ENCODE results near the gene COX6A1. TPM values are rescaled to one million over a fixed set of nuclear protein-coding genes. Genes with fewer than 3 reads are reported as not detected.
A peak's percentile ranks its signal among the peaks of the same experiment; 100 is the strongest.

Gene COX6A1
- 169 TPM for total RNA-seq
- 1,000 to 10,000 TPM in 2 of 4 donors, 100 to 1,000 TPM in 2; 939 to 1,218 (median 1,022) TPM for polyA plus RNA-seq

- DNase-seq = peak; percentile 96 to 100 (median 97)
- peaks cover 15% of the 10 kb centered on the region for H3K27me3 Mint-ChIP-seq
- Histone ChIP-seq H3K36me3 (ENCODE audit: control insufficient read depth, insufficient read depth, low read length) (peaks cover 21% of the 10 kb centered on the region), H3K4me1 (ENCODE audit: control insufficient read depth, insufficient read depth, low read length, poor library complexity, severe bottlenecking) (peaks cover 24% of the 10 kb centered on the region), H3K9me3 (ENCODE audit: control insufficient read depth in 2 of 2, low read length in 2 of 2) (no peaks in the 10 kb centered on the region), H3K4me3 (ENCODE audit: low read depth, low read length) (peak within 1 kb of the TSS; percentile 87), H3K27ac (ENCODE audit: insufficient read depth, low read length, poor library complexity, severe bottlenecking) (peak within 1 kb of the TSS; percentile 84), H3K27me3 (ENCODE audit: control insufficient read depth, insufficient read depth, low read length) (peaks cover 1% of the 10 kb centered on the region)
- ATAC-seq (ENCODE audit: low read depth in 2 of 2) = peak; percentile 97 to 98
- H3K4me3 Mint-ChIP-seq = peak within 1 kb of the TSS; percentile 90 to 94 (median 92)
- H3K27ac Mint-ChIP-seq = peak within 1 kb of the TSS; percentile 74 to 98 (median 96)
- no peaks in the 10 kb centered on the region for H3K36me3 Mint-ChIP-seq
- H3K9me3 Mint-ChIP-seq = no peaks in the 10 kb centered on the region
- H3K4me1 Mint-ChIP-seq = peaks cover 4 to 34% (median 15%) of the 10 kb centered on the region in 4 donors
Measured at GRCh38 chr12:120437735-120438494, at the start of gene COX6A1. COX6A1 (plus strand) TSS chr12:120438113; CDS start chr12:120438127, 14 bp downstream.

GRCh38 chr12:120388691-120389481 lies 49.0 kb upstream of the COX6A1 start:
- peaks cover 33% of the 10 kb centered on the region for H3K27me3 Mint-ChIP-seq
- peaks cover 0 to 6% (median 2%) of the 10 kb centered on the region in 4 donors for H3K4me1 Mint-ChIP-seq
- H3K4me3 Mint-ChIP-seq = no peak overlapping the region
- Histone ChIP-seq H3K4me1 (ENCODE audit: control insufficient read depth, insufficient read depth, low read length, poor library complexity, severe bottlenecking) (no peaks in the 10 kb centered on the region), H3K27ac (ENCODE audit: insufficient read depth, low read length, poor library complexity, severe bottlenecking) (no peak overlapping the region), H3K27me3 (ENCODE audit: control insufficient read depth, insufficient read depth, low read length) (peaks cover 3% of the 10 kb centered on the region), H3K4me3 (ENCODE audit: low read depth, low read length) (no peak overlapping the region), H3K9me3 (ENCODE audit: control insufficient read depth in 2 of 2, low read length in 2 of 2) (no peaks in the 10 kb centered on the region), H3K36me3 (ENCODE audit: control insufficient read depth, insufficient read depth, low read length) (no peaks in the 10 kb centered on the region)
- ATAC-seq (ENCODE audit: low read depth in 2 of 2) (no peak), DNase-seq (no peak)
- H3K27ac Mint-ChIP-seq = no peak overlapping the region
- H3K9me3 Mint-ChIP-seq = peaks cover 0 to 2% (median 0%) of the 10 kb centered on the region in 7 donors
- H3K36me3 Mint-ChIP-seq = no peaks in the 10 kb centered on the region

- Mint-ChIP-seq H3K4me1 (peaks cover 0 to 9% (median 2%) of the 10 kb centered on the region in 4 donors), H3K27ac (no peak overlapping the region), H3K4me3 (no peak overlapping the region), H3K27me3 (peaks cover 30% of the 10 kb centered on the region), H3K36me3 (no peaks in the 10 kb centered on the region), H3K9me3 (peaks cover 0 to 2% (median 0%) of the 10 kb centered on the region in 7 donors)
- H3K4me1 ChIP-seq (ENCODE audit: control insufficient read depth, insufficient read depth, low read length, poor library complexity, severe bottlenecking) = peaks cover 4% of the 10 kb centered on the region
- H3K36me3 ChIP-seq (ENCODE audit: control insufficient read depth, insufficient read depth, low read length) = no peaks in the 10 kb centered on the region
- H3K9me3 ChIP-seq (ENCODE audit: control insufficient read depth in 2 of 2, low read length in 2 of 2) = no peaks in the 10 kb centered on the region
- H3K4me3 ChIP-seq (ENCODE audit: low read depth, low read length) = no peak overlapping the region
- no peak for DNase-seq
- H3K27me3 ChIP-seq (ENCODE audit: control insufficient read depth, insufficient read depth, low read length) = peaks cover 3% of the 10 kb centered on the region
- ATAC-seq (ENCODE audit: low read depth in 2 of 2) = no peak
- H3K27ac ChIP-seq (ENCODE audit: insufficient read depth, low read length, poor library complexity, severe bottlenecking) = no peak overlapping the region
Measured at GRCh38 chr12:120390540-120391120, 47.3 kb upstream of the COX6A1 start.

- ATAC-seq (ENCODE audit: low read depth in 2 of 2) (no peak), DNase-seq (no peak)
- Histone ChIP-seq H3K27ac (ENCODE audit: insufficient read depth, low read length, poor library complexity, severe bottlenecking) (no peak overlapping the region), H3K36me3 (ENCODE audit: control insufficient read depth, insufficient read depth, low read length) (no peaks in the 10 kb centered on the region), H3K27me3 (ENCODE audit: control insufficient read depth, insufficient read depth, low read length) (peaks cover 4% of the 10 kb centered on the region), H3K4me3 (ENCODE audit: low read depth, low read length) (no peak overlapping the region), H3K4me1 (ENCODE audit: control insufficient read depth, insufficient read depth, low read length, poor library complexity, severe bottlenecking) (peaks cover 4% of the 10 kb centered on the region), H3K9me3 (ENCODE audit: control insufficient read depth in 2 of 2, low read length in 2 of 2) (no peaks in the 10 kb centered on the region)
- Mint-ChIP-seq H3K4me3 (peak overlapping the region in 1 of 4 donors; percentile 38), H3K27me3 (peaks cover 10% of the 10 kb centered on the region), H3K4me1 (peaks cover 0 to 3% (median 1%) of the 10 kb centered on the region in 4 donors), H3K9me3 (no peaks in the 10 kb centered on the region), H3K27ac (no peak overlapping the region), H3K36me3 (no peaks in the 10 kb centered on the region)
Measured at GRCh38 chr12:120394483-120395367, 43.2 kb upstream of the COX6A1 start.

- no peak overlapping the region for H3K27ac Mint-ChIP-seq
- H3K36me3 Mint-ChIP-seq = no peaks in the 10 kb centered on the region
- H3K9me3 ChIP-seq (ENCODE audit: control insufficient read depth in 2 of 2, low read length in 2 of 2) = no peaks in the 10 kb centered on the region
- peaks cover 4% of the 10 kb centered on the region for H3K4me1 ChIP-seq (ENCODE audit: control insufficient read depth, insufficient read depth, low read length, poor library complexity, severe bottlenecking)
- H3K27me3 ChIP-seq (ENCODE audit: control insufficient read depth, insufficient read depth, low read length) = peaks cover 6% of the 10 kb centered on the region
- no peak for ATAC-seq (ENCODE audit: low read depth in 2 of 2)
- H3K4me3 Mint-ChIP-seq = no peak overlapping the region
- H3K27ac ChIP-seq (ENCODE audit: insufficient read depth, low read length, poor library complexity, severe bottlenecking) = no peak overlapping the region
- H3K36me3 ChIP-seq (ENCODE audit: control insufficient read depth, insufficient read depth, low read length) = no peaks in the 10 kb centered on the region
- peaks cover 0 to 4% (median 1%) of the 10 kb centered on the region in 4 donors for H3K4me1 Mint-ChIP-seq
- H3K27me3 Mint-ChIP-seq = peaks cover 10% of the 10 kb centered on the region
- no peak for DNase-seq
- H3K4me3 ChIP-seq (ENCODE audit: low read depth, low read length) = no peak overlapping the region
- no peaks in the 10 kb centered on the region for H3K9me3 Mint-ChIP-seq
Measured at GRCh38 chr12:120397824-120398540, 39.9 kb upstream of the COX6A1 start.

DNA sequence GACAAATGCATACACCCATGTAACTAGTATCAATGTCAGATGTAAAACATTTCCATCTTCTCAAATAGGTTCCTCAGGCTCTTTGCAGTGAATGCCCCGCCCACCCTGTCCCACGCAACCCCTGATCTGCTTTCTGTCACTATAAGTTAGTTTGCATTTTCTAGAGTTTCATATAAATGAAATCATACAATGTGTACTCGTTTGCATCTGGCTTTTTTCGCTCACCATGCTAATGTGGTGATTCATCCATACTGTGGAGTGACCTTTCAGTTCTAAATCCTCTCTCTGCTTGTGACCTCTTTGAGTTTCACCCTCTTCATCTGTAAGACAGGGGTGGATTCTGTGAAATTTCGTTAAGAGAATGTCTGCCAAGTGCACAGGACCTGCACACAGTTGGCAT lies 38.4 kb upstream of the COX6A1 start:
- H3K9me3 Mint-ChIP-seq = peaks cover 0 to 2% (median 0%) of the 10 kb centered on the region in 7 donors
- ATAC-seq (ENCODE audit: low read depth in 2 of 2) = no peak

More for the DNA sequence above, 38.4 kb upstream of the COX6A1 start:
- Mint-ChIP-seq H3K27ac (no peak overlapping the region), H3K36me3 (no peaks in the 10 kb centered on the region), H3K4me3 (no peak overlapping the region), H3K4me1 (peaks cover 0 to 6% (median 5%) of the 10 kb centered on the region in 4 donors), H3K27me3 (peaks cover 12% of the 10 kb centered on the region)
- no peaks in the 10 kb centered on the region for H3K36me3 ChIP-seq (ENCODE audit: control insufficient read depth, insufficient read depth, low read length)
- no peak overlapping the region for H3K27ac ChIP-seq (ENCODE audit: insufficient read depth, low read length, poor library complexity, severe bottlenecking)
- peaks cover 3% of the 10 kb centered on the region for H3K4me1 ChIP-seq (ENCODE audit: control insufficient read depth, insufficient read depth, low read length, poor library complexity, severe bottlenecking)
- peaks cover 0 to 2% of the 10 kb centered on the region in 2 experiments for H3K9me3 ChIP-seq (ENCODE audit: control insufficient read depth in 2 of 2, low read length in 2 of 2)
- DNase-seq = no peak
- no peak overlapping the region for H3K4me3 ChIP-seq (ENCODE audit: low read depth, low read length)
- H3K27me3 ChIP-seq (ENCODE audit: control insufficient read depth, insufficient read depth, low read length) = peaks cover 6% of the 10 kb centered on the region

Data from CD4-positive, CD25-positive, alpha-beta regulatory T cell (primary cell).